Ovary (tissue), 3 donors: Measurements from ENCODE around the gene SH3PXD2B.

Source experiments
- EP300 ChIP-seq: sonication (generic); formaldehyde crosslinking; IDR thresholded peaks from one replicate; pipeline ENCODE4 v1.6.1; 2017; ENCODE audit warnings: antibody characterized with exemption
- TF ChIP-seq, protein P1 (sequence below), 3 donors: fragments of 450-650 bp in 2 of 3; fragments of 200-600 bp in 1 of 3; IDR thresholded peaks; one replicate each; pipeline versions ENCODE4 v1.5.1 to v1.8.0; 2016 to 2022; ENCODE audit warnings: antibody characterized with exemption in 3 of 3, mild to moderate bottlenecking in 1 of 3
- donor health status: DM: no; HTN: no; CAD: no.

GRCh38 chr5:172477466-172477865 is 23.1 kb upstream of the SH3PXD2B start:
- TF ChIP-seq, protein P1, sequence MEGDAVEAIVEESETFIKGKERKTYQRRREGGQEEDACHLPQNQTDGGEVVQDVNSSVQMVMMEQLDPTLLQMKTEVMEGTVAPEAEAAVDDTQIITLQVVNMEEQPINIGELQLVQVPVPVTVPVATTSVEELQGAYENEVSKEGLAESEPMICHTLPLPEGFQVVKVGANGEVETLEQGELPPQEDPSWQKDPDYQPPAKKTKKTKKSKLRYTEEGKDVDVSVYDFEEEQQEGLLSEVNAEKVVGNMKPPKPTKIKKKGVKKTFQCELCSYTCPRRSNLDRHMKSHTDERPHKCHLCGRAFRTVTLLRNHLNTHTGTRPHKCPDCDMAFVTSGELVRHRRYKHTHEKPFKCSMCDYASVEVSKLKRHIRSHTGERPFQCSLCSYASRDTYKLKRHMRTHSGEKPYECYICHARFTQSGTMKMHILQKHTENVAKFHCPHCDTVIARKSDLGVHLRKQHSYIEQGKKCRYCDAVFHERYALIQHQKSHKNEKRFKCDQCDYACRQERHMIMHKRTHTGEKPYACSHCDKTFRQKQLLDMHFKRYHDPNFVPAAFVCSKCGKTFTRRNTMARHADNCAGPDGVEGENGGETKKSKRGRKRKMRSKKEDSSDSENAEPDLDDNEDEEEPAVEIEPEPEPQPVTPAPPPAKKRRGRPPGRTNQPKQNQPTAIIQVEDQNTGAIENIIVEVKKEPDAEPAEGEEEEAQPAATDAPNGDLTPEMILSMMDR (IDR thresholded peaks at IDR 0.05), result no peak
- TF ChIP-seq EP300, result no peak
